Thoracic aorta (tissue), 2 donors: Measurements from ENCODE around the gene NDUFS8. TPM values are rescaled to one million over a fixed set of nuclear protein-coding genes. Genes with fewer than 3 reads are reported as not detected.

Experiments
- ATAC-seq: fragments of 150-250 bp; one replicate; pipeline ENCODE4 v1.8.0; 2017; ENCODE audit warnings: low read depth; ENCODE audit not compliant: insufficient number of reproducible peaks, low FRiP score
- DNase-seq: peaks from one replicate; pipeline ENCODE4 v3.0.0-alpha.2; 2020; ENCODE audit warnings: low spot score
- H3K27ac ChIP-seq, 2 donors: fragments of 200-600 bp; sonication (generic); 1 replicate in 1 of 2; 2 replicates in 1 of 2; pipeline ENCODE4 v1.5.1; 2016; ENCODE audit warnings: mild to moderate bottlenecking in 2 of 2, moderate library complexity in 2 of 2
- H3K27me3 ChIP-seq: fragments of 200-600 bp; sonication (generic); replicated peaks from 2 replicates; pipeline ENCODE4 v1.6.0; 2016; ENCODE audit warnings: mild to moderate bottlenecking; ENCODE audit not compliant: insufficient read depth
- H3K36me3 ChIP-seq: fragments of 200-600 bp; sonication (generic); one replicate; pipeline ENCODE4 v1.5.1; 2016
- H3K4me1 ChIP-seq, 2 donors: fragments of 200-600 bp; sonication (generic); 1 replicate in 1 of 2; 2 replicates in 1 of 2; pipeline versions ENCODE4 v1.5.1 to v1.6.0; 2016; ENCODE audit warnings: low read depth in 2 of 2, mild to moderate bottlenecking in 1 of 2; ENCODE audit not compliant: control insufficient read depth in 1 of 2
- H3K4me3 ChIP-seq: fragments of 200-600 bp; sonication (generic); 2 replicates; pipeline ENCODE4 v1.5.1; 2016; ENCODE audit warnings: mild to moderate bottlenecking
- H3K9me3 ChIP-seq: fragments of 200-600 bp; sonication (generic); 2 replicates; pipeline ENCODE4 v1.5.1; 2016
- CTCF ChIP-seq: fragments of 200-600 bp; sonication (generic); IDR thresholded peaks from one replicate; pipeline ENCODE4 v1.5.1; 2019; ENCODE audit warnings: antibody characterized with exemption
- total RNA-seq, 2 donors: library from RNA; depleted of rRNA; stranded (reverse); fragments of >200 nt; gene quantifications; one replicate each; pipeline versions ENCODE4 v1.1.0 to v1.2.3, GENCODE V29; 2016

NDUFS8 gene
- total RNA-seq, 2 donors from 2014 or later: 85.8 to 96.5 TPM

GRCh38 chr11:68040957-68041591 is 10.6 kb downstream of the NDUFS8 start:
- peaks cover 29% of the 10 kb centered on the region for H3K36me3 ChIP-seq
- ATAC-seq: no peak
- H3K4me1 ChIP-seq: peaks cover 27 to 41% of the 10 kb centered on the region in 2 donors

GRCh38 chr11:68041617-68042218 is 11.2 kb downstream of the NDUFS8 start:
- ATAC-seq (no peak), DNase-seq (no peak)
- Histone ChIP-seq H3K27ac (peak overlapping the region; percentile 72 to 74), H3K36me3 (peaks cover 29% of the 10 kb centered on the region), H3K9me3 (no peaks in the 10 kb centered on the region), H3K4me1 (peaks cover 24 to 41% of the 10 kb centered on the region in 2 donors), H3K4me3 (no peak overlapping the region), H3K27me3 (no peaks in the 10 kb centered on the region)
- TF ChIP-seq CTCF: no peak

More at GRCh38 chr11:68040957-68041591, 10.6 kb downstream of the NDUFS8 start:
- H3K9me3 ChIP-seq: no peaks in the 10 kb centered on the region
- H3K27me3 ChIP-seq: no peaks in the 10 kb centered on the region
- peak overlapping the region; percentile 72 to 74 for H3K27ac ChIP-seq
- no peak for DNase-seq
- no peak for TF ChIP-seq CTCF
- H3K4me3 ChIP-seq: peak overlapping the region; percentile 91

- DNase-seq (no peak), ATAC-seq (no peak)
- TF ChIP-seq CTCF: no peak
- Histone ChIP-seq H3K27ac (no peak overlapping the region), H3K27me3 (no peaks in the 10 kb centered on the region), H3K4me1 (peaks cover 19 to 36% of the 10 kb centered on the region in 2 donors), H3K9me3 (no peaks in the 10 kb centered on the region), H3K4me3 (no peak overlapping the region), H3K36me3 (peaks cover 29% of the 10 kb centered on the region)
Observed at GRCh38 chr11:68042219-68043028, 11.9 kb downstream of the NDUFS8 start.

GRCh38 chr11:68043029-68043348 is 12.5 kb downstream of the NDUFS8 start:
- no peak for TF ChIP-seq CTCF
- Histone ChIP-seq H3K27me3 (no peaks in the 10 kb centered on the region), H3K27ac (no peak overlapping the region), H3K4me1 (peaks cover 15 to 30% of the 10 kb centered on the region in 2 donors), H3K36me3 (peaks cover 29% of the 10 kb centered on the region), H3K4me3 (no peak overlapping the region), H3K9me3 (no peaks in the 10 kb centered on the region)
- ATAC-seq: no peak
- no peak for DNase-seq
